PFSK-1 (cell line): ENCODE results near the gene NUDT6.

Source experiments
- POLR2AphosphoS5 ChIP-seq: IDR thresholded peaks from 2 replicates; pipeline ENCODE4 v1.6.1; 2012; ENCODE audit warnings: low read depth, mild to moderate bottlenecking, control low read depth, low read length, moderate library complexity
- TF ChIP-seq, protein P1 (sequence below), 2 experiments: IDR thresholded peaks; 2 replicates each; pipeline versions ENCODE4 v1.6.1 to v1.8.0; 2011 to 2012; ENCODE audit warnings: low read depth in 2 of 2, low read length in 2 of 2, control low read depth in 1 of 2, inconsistent platforms in 1 of 2, mild to moderate bottlenecking in 1 of 2, moderate library complexity in 1 of 2; ENCODE audit not compliant: insufficient read depth in 1 of 2

DNA sequence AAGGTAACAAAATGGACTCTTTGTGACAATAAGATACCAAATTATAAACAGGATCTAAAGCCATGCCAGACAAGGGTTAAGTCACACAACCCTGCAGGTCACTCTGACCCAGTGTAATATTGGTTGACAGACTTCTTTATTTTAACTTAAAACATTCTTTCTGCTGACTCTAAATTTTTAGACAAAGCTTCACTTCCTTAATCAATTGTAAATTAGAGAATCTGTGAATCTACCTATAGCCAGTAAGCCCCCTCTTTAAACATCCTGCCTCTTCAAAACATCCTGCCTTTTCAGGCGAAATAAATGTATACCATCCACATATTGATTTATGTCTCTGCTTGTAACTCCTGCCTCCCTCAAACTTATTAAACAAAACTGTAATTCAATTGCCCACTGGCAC, 14.2 kb downstream of the NUDT6 start:
- TF ChIP-seq POLR2AphosphoS5: no peak
- TF ChIP-seq, protein P1, sequence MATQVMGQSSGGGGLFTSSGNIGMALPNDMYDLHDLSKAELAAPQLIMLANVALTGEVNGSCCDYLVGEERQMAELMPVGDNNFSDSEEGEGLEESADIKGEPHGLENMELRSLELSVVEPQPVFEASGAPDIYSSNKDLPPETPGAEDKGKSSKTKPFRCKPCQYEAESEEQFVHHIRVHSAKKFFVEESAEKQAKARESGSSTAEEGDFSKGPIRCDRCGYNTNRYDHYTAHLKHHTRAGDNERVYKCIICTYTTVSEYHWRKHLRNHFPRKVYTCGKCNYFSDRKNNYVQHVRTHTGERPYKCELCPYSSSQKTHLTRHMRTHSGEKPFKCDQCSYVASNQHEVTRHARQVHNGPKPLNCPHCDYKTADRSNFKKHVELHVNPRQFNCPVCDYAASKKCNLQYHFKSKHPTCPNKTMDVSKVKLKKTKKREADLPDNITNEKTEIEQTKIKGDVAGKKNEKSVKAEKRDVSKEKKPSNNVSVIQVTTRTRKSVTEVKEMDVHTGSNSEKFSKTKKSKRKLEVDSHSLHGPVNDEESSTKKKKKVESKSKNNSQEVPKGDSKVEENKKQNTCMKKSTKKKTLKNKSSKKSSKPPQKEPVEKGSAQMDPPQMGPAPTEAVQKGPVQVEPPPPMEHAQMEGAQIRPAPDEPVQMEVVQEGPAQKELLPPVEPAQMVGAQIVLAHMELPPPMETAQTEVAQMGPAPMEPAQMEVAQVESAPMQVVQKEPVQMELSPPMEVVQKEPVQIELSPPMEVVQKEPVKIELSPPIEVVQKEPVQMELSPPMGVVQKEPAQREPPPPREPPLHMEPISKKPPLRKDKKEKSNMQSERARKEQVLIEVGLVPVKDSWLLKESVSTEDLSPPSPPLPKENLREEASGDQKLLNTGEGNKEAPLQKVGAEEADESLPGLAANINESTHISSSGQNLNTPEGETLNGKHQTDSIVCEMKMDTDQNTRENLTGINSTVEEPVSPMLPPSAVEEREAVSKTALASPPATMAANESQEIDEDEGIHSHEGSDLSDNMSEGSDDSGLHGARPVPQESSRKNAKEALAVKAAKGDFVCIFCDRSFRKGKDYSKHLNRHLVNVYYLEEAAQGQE (IDR thresholded peaks at IDR 0.05; ENCODE audit: insufficient read depth in 1 of 2, low read depth in 2 of 2, low read length in 2 of 2): no peak
